K562 (cell line): Measurements from ENCODE around the gene FERMT3. TPM values are rescaled to one million over a fixed set of nuclear protein-coding genes. Genes with fewer than 3 reads are reported as not detected.

Experiments used
- BDP1 ChIP-seq: IDR thresholded peaks from 3 replicates; pipeline ENCODE4 v1.6.1; 2011; ENCODE audit not compliant: insufficient read length, insufficient read depth
- ETV1 ChIP-seq: fragments of 450-650 bp; conservative IDR thresholded peaks from 2 replicates; pipeline ENCODE4 v1.6.1; 2016; ENCODE audit warnings: missing genetic modification characterization, control low read depth, low read depth, missing compliant biosample characterization
- FOXA1 ChIP-seq: fragments of 450-650 bp; IDR thresholded peaks from 2 replicates; pipeline ENCODE4 v1.6.1; 2016; ENCODE audit warnings: mild to moderate bottlenecking, borderline replicate concordance
- GATA2 ChIP-seq: sonication (generic); formaldehyde crosslinking; IDR thresholded peaks from 2 replicates; pipeline ENCODE4 v1.4.0; 2020; ENCODE audit warnings: mild to moderate bottlenecking, missing genetic modification reagents
- KDM2B ChIP-seq: fragments of 250-450 bp; sonication (Bioruptor Pico); IDR thresholded peaks from 2 replicates; pipeline ENCODE4 v1.8.0; 2021; ENCODE audit warnings: mild to moderate bottlenecking, moderate library complexity
- MCM2 ChIP-seq: fragments of 450-650 bp; IDR thresholded peaks from 2 replicates; pipeline ENCODE4 v1.6.1; 2017; ENCODE audit warnings: low read depth, mild to moderate bottlenecking
- MTA3 ChIP-seq: fragments of 450-650 bp; formaldehyde crosslinking; IDR thresholded peaks from 2 replicates; pipeline ENCODE4 v1.6.1; 2017; ENCODE audit warnings: mild to moderate bottlenecking, borderline replicate concordance
- MTF1 ChIP-seq: fragments of 250-450 bp; sonication (Bioruptor Pico); IDR thresholded peaks from 2 replicates; pipeline ENCODE4 v1.9.0; 2021; ENCODE audit warnings: moderate library complexity, mild to moderate bottlenecking, inconsistent platforms, borderline replicate concordance
- NR0B1 ChIP-seq: fragments of 450-650 bp; IDR thresholded peaks from one replicate; pipeline ENCODE4 v1.6.1; 2018; ENCODE audit warnings: mild to moderate bottlenecking, moderate library complexity; ENCODE audit not compliant: partially characterized antibody
- NR2C2 ChIP-seq, 2 experiments: fragments of 200-800 bp in 1 of 2; sonication (Bioruptor generic) in 1 of 2; sonication (generic) in 1 of 2; formaldehyde crosslinking in 1 of 2; IDR thresholded peaks; 2 replicates each; pipeline versions ENCODE4 v1.6.1 to v1.8.0; 2016 to 2022; ENCODE audit warnings: mild to moderate bottlenecking in 1 of 2, missing compliant biosample characterization in 1 of 2, missing genetic modification characterization in 1 of 2, missing genetic modification reagents in 1 of 2
- OTX1 ChIP-seq: fragments of 450-650 bp; formaldehyde crosslinking; IDR thresholded peaks from 2 replicates; pipeline ENCODE4 v1.4.0; 2022; ENCODE audit warnings: mild to moderate bottlenecking
- PBX2 ChIP-seq, 2 experiments: IDR thresholded peaks in 1 of 2; conservative IDR thresholded peaks in 1 of 2; 2 replicates each; pipeline ENCODE4 v1.6.1; 2016; ENCODE audit warnings: low read depth in 2 of 2, mild to moderate bottlenecking in 1 of 2, missing compliant biosample characterization in 1 of 2, missing genetic modification characterization in 1 of 2, moderate library complexity in 1 of 2
- PML ChIP-seq: IDR thresholded peaks from 2 replicates; pipeline ENCODE4 v1.6.1; 2012; ENCODE audit warnings: low read length, inconsistent platforms
- PYGO2 ChIP-seq: fragments of 450-650 bp; IDR thresholded peaks from 2 replicates; pipeline ENCODE4 v1.6.1; 2016; ENCODE audit warnings: mild to moderate bottlenecking, missing genetic modification characterization, moderate library complexity, missing compliant biosample characterization
- STAT5B ChIP-seq: fragments of 250-450 bp; sonication (Bioruptor Pico); IDR thresholded peaks from 2 replicates; pipeline ENCODE4 v1.8.0; 2021; ENCODE audit warnings: mild to moderate bottlenecking, inconsistent platforms
- TFAP4 ChIP-seq: sonication (generic); formaldehyde crosslinking; IDR thresholded peaks from 2 replicates; pipeline ENCODE4 v1.8.0; 2022; ENCODE audit warnings: missing genetic modification reagents, mild to moderate bottlenecking, moderate library complexity, borderline replicate concordance
- ZKSCAN3 ChIP-seq: fragments of 250-450 bp; sonication (Bioruptor Pico); IDR thresholded peaks from 2 replicates; pipeline ENCODE4 v1.4.0; 2020
- ZNF133 ChIP-seq: fragments of 250-450 bp; sonication (Bioruptor Pico); IDR thresholded peaks from 2 replicates; pipeline ENCODE4 v1.4.0; 2020; ENCODE audit warnings: mild to moderate bottlenecking
- ZNF347 ChIP-seq: fragments of 450-650 bp; formaldehyde crosslinking; IDR thresholded peaks from 2 replicates; pipeline ENCODE4 v1.4.0; 2020; ENCODE audit warnings: low read depth, mild to moderate bottlenecking, moderate library complexity
- ZNF766 ChIP-seq: fragments of 200-800 bp; sonication (Bioruptor generic); conservative IDR thresholded peaks from 2 replicates; pipeline ENCODE4 v1.6.1; 2016; ENCODE audit warnings: missing genetic modification characterization, missing compliant biosample characterization
- polyA plus RNA-seq, 8 experiments: library from polyadenylated mRNA; depleted of rRNA in 4 of 8; stranded (reverse) in 5 of 8; unstranded in 3 of 8; fragments of >200 nt; fragmentation: Nextera tagmentation in 2 of 8; fragmentation: Illumina TruSeq in 1 of 8; extraction: Ambion mirVana in 2 of 8; extraction: Trizol in 1 of 8; gene quantifications; 2 replicates each; pipeline versions ENCODE4 v1.2.1 to v1.2.3, GENCODE V29; 2011 to 2014; ENCODE audit warnings: inconsistent platforms in 1 of 8, missing spikeins in 1 of 8
- total RNA-seq, 7 experiments: library from RNA; depleted of rRNA in 6 of 7; stranded (reverse); fragments of >200 nt in 6 of 7; fragmentation: Illumina TruSeq in 2 of 7; extraction: Trizol in 2 of 7; gene quantifications; 2 replicates each; pipeline versions ENCODE4 v1.2.1 to v1.2.3, GENCODE V29; 2011 to 2021; ENCODE audit warnings: low replicate concordance in 1 of 7

Gene FERMT3
- total and polyA plus RNA-seq, 9 of the 15 experiments (the other 6 are each of a cell fraction or from before 2014, with no cell fraction given) = 3.2 to 275 (median 79.7) TPM

- TF ChIP-seq PBX2 (CRISPR knock-in tag; IDR thresholded peaks at IDR 0.05; ENCODE audit: low read depth) = no peak
- no peak for TF ChIP-seq PBX2 (tag; conservative IDR thresholded peaks at IDR 0.05; ENCODE audit: low read depth)
- TF ChIP-seq KDM2B (CRISPR knock-in tag) = peak; percentile 86; the same call in 1 of the 2 replicates
- TF ChIP-seq ZNF766 = no peak
- TF ChIP-seq MTF1 (CRISPR knock-in tag) = peak; percentile 60; the same call in 1 of the 2 replicates
- no peak for TF ChIP-seq FOXA1
- TF ChIP-seq ZKSCAN3 (CRISPR knock-in tag) = no peak
- no peak for TF ChIP-seq ZNF347 (CRISPR knock-in tag)
- no peak for TF ChIP-seq MCM2
- no peak; the same call in none of the 2 replicates for TF ChIP-seq MTA3
- no peak for TF ChIP-seq GATA2
- peak; percentile 90 for TF ChIP-seq OTX1 (CRISPR knock-in tag)
- peak; percentile 62 for TF ChIP-seq NR2C2 (CRISPR knock-in tag; IDR thresholded peaks at IDR 0.05)
- TF ChIP-seq NR2C2 (tag; IDR thresholded peaks at IDR 0.05) = peak; percentile 62
- peak; percentile 77 for TF ChIP-seq PML
- peak; percentile 73 for TF ChIP-seq ETV1 (tag)
- no peak for TF ChIP-seq ZNF133 (CRISPR knock-in tag)
- TF ChIP-seq TFAP4 (CRISPR knock-in tag) = peak; percentile 81
- no peak for TF ChIP-seq NR0B1
- no peak for TF ChIP-seq BDP1
- TF ChIP-seq STAT5B (CRISPR knock-in tag) = no peak
- no peak for TF ChIP-seq PYGO2 (tag)
These were observed 21.3 kb upstream of the FERMT3 start (continued) for GRCh38 chr11:64185175-64185692.
